Loucy (cell line): ENCODE results near the gene COL6A5.

ENCODE experiments used
- H2AFZ ChIP-seq: fragments of 200-600 bp; sonication (generic); 2 replicates; pipeline ENCODE4 v1.6.0; 2016; ENCODE audit warnings: antibody characterized with exemption, mild to moderate bottlenecking, low read length, moderate library complexity
- H3F3A ChIP-seq: fragments of 200-600 bp; 2 replicates; pipeline ENCODE4 v1.6.0; 2016; ENCODE audit warnings: antibody characterized with exemption, low read depth, mild to moderate bottlenecking
- H3K27me3 ChIP-seq: fragments of 200-600 bp; sonication (generic); 2 replicates; pipeline ENCODE4 v1.6.1; 2014; ENCODE audit warnings: low read length, mild to moderate bottlenecking; ENCODE audit not compliant: insufficient read depth, poor library complexity, severe bottlenecking
- H3K36me3 ChIP-seq: fragments of 200-600 bp; sonication (generic); 2 replicates; pipeline ENCODE4 v1.6.1; 2016; ENCODE audit warnings: low read length; ENCODE audit not compliant: insufficient read depth
- H3K4me1 ChIP-seq: fragments of 200-600 bp; sonication (generic); 2 replicates; pipeline ENCODE4 v1.5.1; 2014; ENCODE audit warnings: low read length, mild to moderate bottlenecking; ENCODE audit not compliant: insufficient read depth, poor library complexity, severe bottlenecking
- H3K4me2 ChIP-seq: fragments of 200-600 bp; sonication (generic); 2 replicates; pipeline ENCODE4 v1.6.0; 2014; ENCODE audit warnings: antibody characterized with exemption, low read length, low read depth, mild to moderate bottlenecking; ENCODE audit not compliant: poor library complexity, severe bottlenecking
- H3K4me3 ChIP-seq: fragments of 200-600 bp; sonication (generic); 2 replicates; pipeline ENCODE4 v1.5.1; 2014; ENCODE audit warnings: low read length, mild to moderate bottlenecking, mixed read lengths; ENCODE audit not compliant: poor library complexity, severe bottlenecking
- H3K79me2 ChIP-seq: fragments of 200-600 bp; sonication (generic); 2 replicates; pipeline ENCODE4 v1.6.1; 2014; ENCODE audit warnings: low read length; ENCODE audit not compliant: insufficient read depth
- H3K9ac ChIP-seq: fragments of 200-600 bp; sonication (generic); 2 replicates; pipeline ENCODE4 v1.6.0; 2014; ENCODE audit warnings: mild to moderate bottlenecking, low read depth, low read length, moderate library complexity; ENCODE audit not compliant: poor library complexity, severe bottlenecking
- H3K9me2 ChIP-seq: fragments of 200-600 bp; sonication (generic); replicated peaks from 2 replicates; pipeline ENCODE4 v1.6.1; 2016; ENCODE audit warnings: low read depth, low read length, mixed read lengths
- H3K9me3 ChIP-seq: fragments of 200-600 bp; sonication (generic); 2 replicates; pipeline ENCODE4 v1.6.1; 2014; ENCODE audit warnings: mild to moderate bottlenecking, antibody characterized with exemption, low read length, low read depth; ENCODE audit not compliant: insufficient read depth
- H4K20me1 ChIP-seq: fragments of 200-600 bp; sonication (generic); 2 replicates; pipeline ENCODE4 v1.6.0; 2014; ENCODE audit warnings: antibody characterized with exemption, low read length, mild to moderate bottlenecking; ENCODE audit not compliant: insufficient read depth, poor library complexity, severe bottlenecking
- EZH2phosphoT487 ChIP-seq: fragments of 200-600 bp; IDR thresholded peaks from 2 replicates; pipeline ENCODE4 v1.6.1; 2018; ENCODE audit warnings: antibody characterized with exemption, mild to moderate bottlenecking, moderate library complexity, borderline replicate concordance
- TF ChIP-seq, protein P1 (sequence below): fragments of 200-600 bp; sonication (generic); conservative IDR thresholded peaks from 2 replicates; pipeline ENCODE4 v1.5.1; 2014; ENCODE audit warnings: mild to moderate bottlenecking, antibody characterized with exemption, low read length

COL6A5 gene

GRCh38 chr3:130378677-130379191 is 33.3 kb downstream of the COL6A5 start:
- H3K36me3 ChIP-seq, result no peaks in the 10 kb centered on the region
- H3K4me3 ChIP-seq, result no peak overlapping the region
- TF ChIP-seq EZH2phosphoT487, result no peak
- TF ChIP-seq, protein P1, sequence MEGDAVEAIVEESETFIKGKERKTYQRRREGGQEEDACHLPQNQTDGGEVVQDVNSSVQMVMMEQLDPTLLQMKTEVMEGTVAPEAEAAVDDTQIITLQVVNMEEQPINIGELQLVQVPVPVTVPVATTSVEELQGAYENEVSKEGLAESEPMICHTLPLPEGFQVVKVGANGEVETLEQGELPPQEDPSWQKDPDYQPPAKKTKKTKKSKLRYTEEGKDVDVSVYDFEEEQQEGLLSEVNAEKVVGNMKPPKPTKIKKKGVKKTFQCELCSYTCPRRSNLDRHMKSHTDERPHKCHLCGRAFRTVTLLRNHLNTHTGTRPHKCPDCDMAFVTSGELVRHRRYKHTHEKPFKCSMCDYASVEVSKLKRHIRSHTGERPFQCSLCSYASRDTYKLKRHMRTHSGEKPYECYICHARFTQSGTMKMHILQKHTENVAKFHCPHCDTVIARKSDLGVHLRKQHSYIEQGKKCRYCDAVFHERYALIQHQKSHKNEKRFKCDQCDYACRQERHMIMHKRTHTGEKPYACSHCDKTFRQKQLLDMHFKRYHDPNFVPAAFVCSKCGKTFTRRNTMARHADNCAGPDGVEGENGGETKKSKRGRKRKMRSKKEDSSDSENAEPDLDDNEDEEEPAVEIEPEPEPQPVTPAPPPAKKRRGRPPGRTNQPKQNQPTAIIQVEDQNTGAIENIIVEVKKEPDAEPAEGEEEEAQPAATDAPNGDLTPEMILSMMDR, result no peak
- no peaks in the 10 kb centered on the region for H3K27me3 ChIP-seq
- H2AFZ ChIP-seq, result no peak overlapping the region
- H3K4me2 ChIP-seq, result no peak overlapping the region
- H3K79me2 ChIP-seq, result no peaks in the 10 kb centered on the region
- H3K9me2 ChIP-seq, result no peaks in the 10 kb centered on the region
- H3K9ac ChIP-seq, result no peak overlapping the region
- H3K4me1 ChIP-seq, result no peaks in the 10 kb centered on the region
- no peaks in the 10 kb centered on the region for H3K9me3 ChIP-seq
- no peaks in the 10 kb centered on the region for H4K20me1 ChIP-seq
- no peaks in the 10 kb centered on the region for H3F3A ChIP-seq

- no peak overlapping the region for H2AFZ ChIP-seq
- TF ChIP-seq EZH2phosphoT487, result no peak
- TF ChIP-seq, protein P1, result no peak
- H3K79me2 ChIP-seq, result no peaks in the 10 kb centered on the region
- H3F3A ChIP-seq, result no peaks in the 10 kb centered on the region
- H3K9me3 ChIP-seq, result no peaks in the 10 kb centered on the region
- no peaks in the 10 kb centered on the region for H3K4me1 ChIP-seq
- no peaks in the 10 kb centered on the region for H3K36me3 ChIP-seq
- H3K27me3 ChIP-seq, result no peaks in the 10 kb centered on the region
- no peaks in the 10 kb centered on the region for H3K9me2 ChIP-seq
- no peak overlapping the region for H3K9ac ChIP-seq
- H4K20me1 ChIP-seq, result no peaks in the 10 kb centered on the region
- H3K4me2 ChIP-seq, result no peak overlapping the region
- H3K4me3 ChIP-seq, result no peak overlapping the region
Measured at GRCh38 chr3:130379274-130379673, 33.8 kb downstream of the COL6A5 start.

GRCh38 chr3:130380398-130380797 is 34.9 kb downstream of the COL6A5 start:
- H3K4me1 ChIP-seq, result no peaks in the 10 kb centered on the region
- no peak overlapping the region for H3K4me3 ChIP-seq
- no peaks in the 10 kb centered on the region for H3F3A ChIP-seq
- no peak for TF ChIP-seq EZH2phosphoT487
- TF ChIP-seq, protein P1, result no peak
- H4K20me1 ChIP-seq, result no peaks in the 10 kb centered on the region
- no peaks in the 10 kb centered on the region for H3K79me2 ChIP-seq
- no peaks in the 10 kb centered on the region for H3K36me3 ChIP-seq
- no peak overlapping the region for H3K4me2 ChIP-seq
- H3K9me3 ChIP-seq, result no peaks in the 10 kb centered on the region
- H3K9ac ChIP-seq, result no peak overlapping the region
- no peaks in the 10 kb centered on the region for H3K27me3 ChIP-seq
- no peak overlapping the region for H2AFZ ChIP-seq
- H3K9me2 ChIP-seq, result no peaks in the 10 kb centered on the region
